Measurements from ENCODE around the gene RNF214. TPM values are rescaled to one million over a fixed set of nuclear protein-coding genes. Genes with fewer than 3 reads are reported as not detected.
A peak's percentile ranks its signal among the peaks of the same experiment; 100 is the strongest.
"Not testable (repeated sequence)": the region's sequence is repeated elsewhere in the genome, so short reads cannot be mapped to it uniquely, and the experiment has no call there.

RNF214 gene
- total RNA-seq, 1 donor from 2014 or later, result 25.2 TPM

DNA sequence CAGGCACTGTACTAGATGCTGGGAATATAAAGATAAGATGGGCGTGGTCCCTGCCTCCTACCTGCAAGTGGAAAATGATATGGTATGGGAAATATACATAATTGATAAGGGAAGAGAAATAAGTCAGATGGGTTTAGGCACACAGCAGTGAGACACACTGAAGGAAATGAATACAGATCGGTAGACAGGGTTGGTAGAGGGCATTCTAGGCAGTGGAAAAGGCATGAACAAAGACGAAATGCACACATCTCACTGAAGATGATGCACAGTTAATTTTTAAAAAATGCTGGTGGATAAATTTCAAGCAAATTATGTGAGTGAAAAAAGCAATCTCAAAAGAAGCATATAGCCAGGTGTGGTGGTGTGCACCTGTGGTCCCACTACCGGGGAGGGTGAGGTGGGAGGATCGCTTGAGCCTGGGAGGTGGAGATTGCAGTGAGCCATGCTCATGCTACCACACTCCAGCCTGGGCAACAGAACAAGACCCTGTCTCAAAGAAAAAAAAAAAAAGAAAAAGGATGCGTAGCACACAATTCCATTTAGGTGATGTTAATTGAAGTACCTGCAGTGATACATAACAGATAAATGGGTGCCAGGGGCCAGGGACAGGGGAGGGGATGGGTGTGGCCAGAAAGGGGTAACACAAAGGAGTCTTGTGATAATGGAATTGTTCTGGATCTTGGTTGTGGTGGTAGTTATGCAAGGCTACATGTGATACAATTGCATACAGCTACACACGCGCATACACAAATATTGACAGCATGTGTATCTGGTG, 22.9 kb upstream of the RNF214 start:
- intact Hi-C loops (cut with micrococcal nuclease); ATAC-seq: not testable (repeated sequence)
- DNase-seq, result peak; percentile 11

DNA sequence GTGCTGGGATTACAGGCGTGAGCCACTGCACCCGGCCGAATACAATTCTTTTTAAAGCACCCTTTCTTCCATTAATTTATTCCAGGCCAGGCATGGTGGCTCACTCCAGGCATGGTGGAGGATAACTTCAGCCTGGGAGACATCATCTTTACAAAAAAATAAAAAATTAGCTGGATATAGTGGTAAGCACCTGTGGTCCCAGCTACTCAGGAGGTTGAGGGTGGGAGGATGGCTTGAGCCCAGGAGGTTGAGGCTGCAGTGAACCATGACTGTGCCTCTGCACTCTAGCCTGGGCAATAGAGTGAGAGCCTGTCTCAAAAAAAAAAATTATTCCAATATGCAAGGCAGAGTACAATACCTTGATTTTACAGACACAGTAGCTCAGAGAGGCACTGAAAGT, 21.9 kb upstream of the RNF214 start:
- peak; percentile 5 for DNase-seq
- intact Hi-C loops (cut with micrococcal nuclease), result no loop called here

DNA sequence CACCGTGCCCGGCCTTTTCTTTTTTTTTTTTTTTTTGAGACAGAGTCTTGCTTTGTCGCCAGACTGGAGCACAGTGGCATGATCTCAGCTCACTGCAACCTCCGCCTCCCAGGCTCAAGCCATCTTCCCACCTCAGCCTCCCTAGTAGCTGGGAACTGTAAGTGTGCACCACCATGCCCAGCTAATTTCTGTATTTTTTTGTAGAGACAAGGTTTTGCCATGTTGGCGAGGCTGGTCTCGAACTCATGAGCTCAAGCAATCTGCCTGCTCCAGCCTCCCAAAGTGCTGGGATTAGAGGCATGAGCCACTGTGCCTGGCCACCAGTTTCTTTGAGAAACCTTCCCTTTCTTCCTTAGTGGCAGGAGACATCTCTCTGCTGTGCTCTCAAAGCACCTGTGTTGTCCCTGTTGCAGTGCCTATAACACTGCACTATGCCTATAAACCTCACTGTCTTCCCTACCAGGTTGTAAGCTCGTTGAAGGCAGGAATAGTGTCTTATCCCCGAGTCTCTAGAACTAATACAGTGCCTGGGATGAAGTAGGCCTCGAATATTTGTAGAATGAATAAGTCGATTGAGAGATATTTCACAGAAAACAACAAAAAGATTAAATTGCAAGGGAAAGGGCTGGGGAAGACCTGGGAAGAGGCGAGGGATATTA, 19.6 kb upstream of the RNF214 start:
- DNase-seq (no peak), ATAC-seq (no peak)
- intact Hi-C loops (cut with micrococcal nuclease), result no loop called here

More for the DNA sequence above, 21.9 kb upstream of the RNF214 start:
- ATAC-seq, result no peak

DNA sequence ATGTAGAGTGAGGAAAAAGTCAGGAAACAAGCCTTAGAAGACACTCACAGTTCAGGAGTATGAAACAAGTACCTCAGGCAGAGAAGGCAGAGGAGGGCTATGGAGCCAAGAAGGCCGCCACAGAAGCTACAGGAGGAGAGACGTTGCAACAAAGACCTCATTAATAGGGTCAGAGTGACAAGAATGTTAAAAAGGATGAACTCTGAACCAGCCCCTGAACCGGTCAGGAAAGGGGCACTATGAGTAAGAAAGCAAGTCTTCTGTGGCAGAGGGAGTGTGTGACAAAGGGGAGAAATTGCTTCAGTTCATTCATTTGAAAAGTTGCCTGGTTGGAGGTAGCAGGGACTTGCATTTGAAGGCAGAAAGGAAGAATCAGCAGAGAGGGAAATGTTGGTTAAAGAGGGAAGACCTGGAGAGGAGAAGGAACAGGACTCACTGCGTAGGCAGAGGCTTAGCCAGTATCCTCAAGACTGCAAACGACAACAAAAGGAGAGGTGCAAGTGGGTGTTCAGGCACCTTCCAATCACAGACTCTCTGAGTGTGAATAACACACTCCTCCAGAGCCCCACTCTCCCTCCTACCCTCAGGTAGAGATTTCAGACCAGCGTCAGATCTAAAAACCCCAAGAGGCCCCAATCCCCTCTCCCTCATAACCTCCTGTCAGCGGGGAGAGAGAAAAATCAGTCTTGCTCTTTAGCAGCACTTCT, 17.9 kb upstream of the RNF214 start:
- no peak for DNase-seq

DNA sequence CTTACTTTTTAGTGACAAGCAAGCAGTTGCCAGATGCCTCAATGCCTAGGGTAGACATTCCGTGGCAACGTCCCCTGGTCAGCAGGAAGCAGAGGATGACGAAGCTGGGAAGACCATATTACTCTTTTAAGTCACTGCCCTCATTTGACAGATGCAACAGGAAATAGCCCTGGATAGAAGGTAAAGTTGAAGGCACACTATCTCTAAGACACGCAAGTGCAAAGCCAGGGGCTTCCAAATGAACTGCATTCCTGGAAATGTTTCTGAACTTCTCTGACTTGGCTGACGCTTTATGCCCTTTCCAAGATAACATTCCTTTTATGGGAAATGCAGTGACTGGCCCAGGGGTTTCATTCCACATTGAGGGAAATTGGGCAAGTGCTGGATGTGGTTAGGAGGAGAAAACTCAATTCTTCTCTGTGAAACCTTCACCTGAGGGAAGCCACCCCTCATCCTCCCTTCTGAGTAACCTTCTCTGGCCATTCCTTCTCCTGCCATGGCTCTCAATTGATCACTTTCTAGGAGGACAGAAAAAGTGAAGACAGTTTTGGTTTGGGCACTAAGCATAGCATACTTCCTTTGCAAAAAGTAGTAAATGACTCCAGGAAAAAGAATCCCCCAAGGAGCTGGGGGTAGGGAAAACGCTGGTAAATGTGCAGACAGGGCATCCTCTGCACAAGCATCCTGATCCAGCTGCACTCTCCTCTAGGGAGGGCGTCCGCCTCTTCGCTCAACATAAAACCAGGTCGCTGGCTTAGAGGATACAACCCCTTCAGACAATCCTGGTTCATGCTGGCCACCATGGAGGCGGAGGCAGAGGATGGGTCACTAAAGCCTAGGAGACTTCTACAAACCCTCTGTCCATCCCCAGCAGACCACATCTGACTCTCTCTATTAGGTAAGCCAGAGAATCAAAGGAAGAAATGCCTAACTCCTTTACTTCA, 15.1 kb upstream of the RNF214 start:
- ATAC-seq (no peak), DNase-seq (no peak)
- intact Hi-C loops (cut with micrococcal nuclease), result no loop called here

More for the DNA sequence above, 17.9 kb upstream of the RNF214 start:
- no peak for ATAC-seq
- intact Hi-C loops (cut with micrococcal nuclease), result no loop called here

DNA sequence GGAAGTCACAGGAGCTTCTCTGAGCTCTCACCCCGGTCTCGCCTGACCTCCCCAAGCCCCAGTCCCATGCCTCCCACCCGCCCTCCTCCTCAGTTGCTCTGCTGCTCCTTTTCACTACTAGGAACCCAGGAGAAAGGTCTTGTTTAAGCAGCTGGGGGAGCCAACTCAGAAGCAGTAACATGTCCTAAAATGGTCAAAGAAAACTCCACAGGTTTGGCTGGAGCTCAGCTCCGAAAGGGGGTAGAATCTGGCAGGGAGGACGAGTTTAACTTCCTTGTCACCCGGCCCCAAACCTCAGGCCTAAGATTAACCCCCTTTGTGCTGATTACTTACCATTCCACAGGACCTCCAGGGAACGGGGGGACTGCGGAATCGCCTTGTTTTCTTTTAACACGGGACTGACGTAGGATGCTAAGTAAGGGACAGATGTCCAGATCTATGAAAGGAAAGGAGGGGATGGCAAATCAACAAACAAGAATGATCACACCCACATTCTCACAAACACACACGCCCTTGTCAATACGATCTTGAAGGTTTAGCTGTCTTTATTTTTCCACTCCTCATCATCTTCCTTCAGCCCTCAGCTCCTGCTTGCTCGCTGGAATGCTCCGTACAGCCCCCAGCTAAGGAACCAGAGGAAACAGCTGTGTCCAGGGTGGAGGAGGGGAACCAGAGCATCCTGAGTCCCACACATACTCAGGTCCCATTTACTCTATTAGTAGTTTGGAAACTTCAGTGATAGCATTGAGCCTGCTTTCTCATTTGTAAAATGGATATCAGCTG, 14.1 kb upstream of the RNF214 start:
- DNase-seq, result no peak
- intact Hi-C loops (cut with micrococcal nuclease), result no loop called here

DNA sequence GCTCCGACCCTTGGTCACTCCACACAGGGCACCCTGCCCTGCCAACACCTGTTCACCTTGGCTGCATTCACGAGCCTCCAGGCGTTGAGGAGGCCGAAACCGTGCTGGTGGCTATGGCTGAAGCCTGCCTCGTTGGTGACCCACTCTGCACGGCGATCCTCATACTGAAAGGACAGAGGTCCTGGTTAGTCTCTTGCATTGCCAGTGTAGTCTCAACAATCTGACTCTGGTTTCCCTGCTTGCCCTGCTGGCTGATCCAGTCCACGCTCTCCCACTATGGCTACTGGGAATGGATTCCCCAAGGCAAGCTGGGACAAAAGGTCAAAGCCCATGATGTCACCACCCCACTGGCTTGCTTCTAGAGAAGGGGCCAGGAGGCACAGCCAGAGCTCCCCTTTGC, 13.5 kb upstream of the RNF214 start:
- no peak for DNase-seq
- ATAC-seq, result no peak
- intact Hi-C loops (cut with micrococcal nuclease), result no loop called here

More for the DNA sequence above, 14.1 kb upstream of the RNF214 start:
- ATAC-seq, result peak; percentile 8

DNA sequence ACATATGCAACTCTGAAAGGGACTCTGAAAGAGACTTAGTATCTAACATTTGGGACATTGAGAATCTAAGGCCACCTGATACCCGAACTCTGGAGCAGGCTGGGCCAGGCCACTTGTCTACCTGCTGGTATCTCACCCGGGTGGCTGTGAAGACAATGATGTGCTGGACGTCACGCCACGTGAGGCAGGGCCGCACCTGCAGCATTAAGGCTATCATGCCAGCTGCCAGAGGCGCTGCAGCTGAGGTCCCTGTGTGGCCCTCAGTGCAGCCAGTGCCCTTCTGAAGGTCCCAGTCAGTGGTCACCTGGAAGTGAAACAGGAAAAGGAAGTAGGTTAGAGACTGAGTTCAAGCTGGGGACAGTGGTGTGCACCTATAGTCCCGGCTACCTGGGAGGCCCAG, 13.0 kb upstream of the RNF214 start:
- intact Hi-C loops (cut with micrococcal nuclease), result no loop called here
- ATAC-seq (no peak), DNase-seq (no peak)

DNA sequence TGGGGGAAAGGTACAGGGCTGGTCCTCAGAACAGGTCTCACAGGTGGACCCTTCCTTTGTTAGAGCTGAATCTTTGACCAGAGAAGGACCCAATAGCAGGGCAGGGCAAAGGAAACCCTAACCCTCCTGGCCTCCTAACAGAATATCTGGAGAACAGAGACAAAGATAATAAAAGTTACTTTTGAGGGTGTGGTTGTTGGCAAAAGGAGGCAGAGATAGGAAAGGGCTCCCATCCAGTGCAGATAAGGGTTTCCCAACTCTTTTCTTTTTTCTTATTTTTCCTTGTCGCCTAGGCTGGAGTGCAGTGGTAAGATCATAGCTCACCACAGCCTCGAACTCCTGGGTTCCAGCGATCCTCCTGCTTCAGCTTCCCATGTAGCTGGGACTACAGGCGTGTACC, 12.5 kb upstream of the RNF214 start:
- no peak for DNase-seq
- intact Hi-C loops (cut with micrococcal nuclease), result no loop called here
- ATAC-seq, result no peak

DNA sequence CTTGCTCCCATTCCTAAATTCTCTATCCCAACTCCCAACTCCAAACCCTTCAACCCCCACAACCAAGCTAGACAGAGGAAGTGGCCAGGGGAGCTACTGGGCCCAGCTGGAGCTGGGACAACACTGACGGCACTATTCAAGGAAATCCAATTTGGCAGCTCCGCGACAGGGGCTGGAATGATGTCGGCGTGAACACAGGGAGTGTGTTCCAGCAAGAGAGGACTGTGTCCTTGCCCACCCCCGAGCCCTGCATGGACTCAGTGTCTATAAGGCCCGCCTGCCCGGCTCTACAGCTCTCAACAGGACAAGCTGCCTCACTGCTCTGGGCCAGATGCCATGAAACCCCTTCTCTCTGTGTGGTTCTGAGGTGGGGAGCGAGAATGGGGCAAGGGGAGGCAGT, 11.9 kb upstream of the RNF214 start:
- intact Hi-C loops (cut with micrococcal nuclease), result no loop called here
- ATAC-seq, result peak; percentile 79

DNA sequence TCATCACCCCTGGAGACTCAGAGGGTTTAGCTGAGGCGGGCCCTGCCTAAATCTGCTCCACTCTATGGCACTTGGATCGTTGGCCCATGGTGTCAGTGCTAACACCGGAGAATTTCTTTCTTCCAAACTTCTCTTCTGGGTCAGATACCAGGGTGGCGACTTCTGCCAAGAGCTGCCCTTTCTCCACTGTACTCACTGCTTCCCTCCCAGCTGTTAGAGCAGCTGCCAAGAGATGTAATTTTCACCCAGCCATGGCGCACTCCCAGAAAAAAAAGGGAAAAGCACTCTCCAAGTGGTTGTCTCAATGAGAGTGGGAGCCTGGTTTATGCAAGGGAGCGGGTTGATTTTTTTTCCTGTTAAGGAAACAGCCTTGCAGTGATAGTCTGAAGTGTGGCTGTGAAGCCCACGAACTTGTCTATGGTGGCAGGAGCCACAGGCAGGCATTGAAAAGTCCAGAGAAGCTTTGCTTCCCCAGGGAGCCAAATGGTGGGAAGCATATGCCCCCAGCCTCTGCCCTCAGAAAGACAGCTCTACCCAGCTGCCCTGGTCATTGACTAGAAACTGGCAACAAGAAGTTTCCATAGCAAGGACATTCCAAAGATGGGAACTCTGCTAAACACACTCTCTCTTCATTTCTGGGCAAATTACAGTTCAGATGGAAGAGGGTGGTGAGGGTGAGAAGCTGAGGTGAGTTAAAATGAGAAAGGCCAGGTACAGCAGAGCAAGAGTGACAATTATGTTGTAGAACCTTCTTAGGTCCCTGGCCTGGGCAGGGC, 11.3 kb upstream of the RNF214 start:
- ATAC-seq, result peak; percentile 64
- intact Hi-C loops (cut with micrococcal nuclease), result no loop called here
- DNase-seq, result peak; percentile 67

More for the DNA sequence above, 11.9 kb upstream of the RNF214 start:
- DNase-seq, result peak; percentile 89

DNA sequence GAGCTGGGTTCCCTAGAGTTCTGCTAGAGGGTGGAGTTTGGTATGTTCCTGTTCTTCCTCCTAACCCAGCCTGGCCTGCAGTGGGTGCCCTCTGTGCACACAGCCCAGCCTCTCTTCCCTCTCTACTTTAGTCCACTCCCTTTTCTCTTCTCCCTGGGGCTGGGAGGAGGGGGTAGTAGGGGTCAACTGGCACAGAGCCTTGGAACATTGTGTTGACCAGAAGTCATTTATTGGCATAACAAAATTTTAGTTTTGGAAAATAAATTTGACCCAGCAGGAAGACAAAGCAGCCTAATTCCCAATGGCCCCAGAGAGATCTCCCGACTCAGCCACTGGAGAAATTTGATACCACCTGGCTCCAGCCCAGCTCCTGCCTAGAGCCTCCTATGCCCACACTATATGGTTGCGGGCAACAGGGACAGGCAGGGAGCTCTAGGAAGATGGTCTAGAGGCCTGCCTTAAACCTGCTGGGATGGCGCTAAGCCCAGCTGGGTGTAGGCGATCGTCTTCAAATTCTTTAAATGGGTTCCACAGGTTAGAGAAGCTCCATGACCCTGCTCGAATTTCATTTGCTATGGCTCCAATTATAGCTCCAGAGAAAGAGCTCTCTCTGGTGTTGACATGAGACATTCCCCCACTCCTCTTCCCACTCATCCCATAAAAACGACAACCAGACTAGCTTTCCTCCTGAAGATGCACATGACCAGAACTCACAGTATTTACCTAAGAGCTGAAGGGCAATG, 10.5 kb upstream of the RNF214 start:
- DNase-seq (peak; percentile 76), ATAC-seq (peak; percentile 66)
- intact Hi-C loops (cut with micrococcal nuclease), result no loop called here

DNA sequence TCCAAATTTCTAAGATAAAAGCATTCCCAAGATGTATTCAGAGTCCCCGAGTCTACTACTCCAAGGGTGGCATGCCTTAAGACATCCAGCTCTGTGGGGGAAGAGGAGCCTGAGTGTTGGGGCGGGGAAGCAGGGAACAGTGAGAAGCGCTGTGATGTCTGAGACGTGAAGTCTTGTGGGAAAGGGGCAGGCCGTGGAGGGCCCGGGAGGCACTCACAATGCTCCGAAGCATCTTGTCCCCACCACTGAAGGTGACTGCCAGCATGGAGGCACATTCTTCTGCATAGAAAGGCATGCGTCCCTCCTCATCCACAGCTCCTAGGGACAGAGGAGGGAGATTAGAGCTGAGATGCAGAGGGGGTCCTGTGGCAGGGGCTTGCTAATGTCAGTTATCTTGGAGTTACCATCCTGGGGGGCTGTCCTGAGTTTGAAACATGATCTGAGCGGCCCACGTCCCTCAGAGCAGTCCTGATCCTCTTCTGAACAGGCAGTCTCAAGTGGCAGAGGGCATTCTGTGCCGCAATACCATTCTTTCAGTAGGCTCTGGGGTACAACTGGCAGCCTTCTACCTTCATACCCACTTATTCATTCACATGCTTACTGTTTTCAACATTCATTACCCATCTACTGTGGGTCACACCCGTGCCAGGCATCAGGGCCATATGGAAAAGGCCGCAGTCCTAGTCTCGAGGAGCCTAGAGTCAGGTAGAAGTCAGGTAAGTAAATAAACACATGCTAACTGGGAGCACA, 9.3 kb upstream of the RNF214 start:
- intact Hi-C loops (cut with micrococcal nuclease), result no loop called here
- DNase-seq (no peak), ATAC-seq (no peak)

DNA sequence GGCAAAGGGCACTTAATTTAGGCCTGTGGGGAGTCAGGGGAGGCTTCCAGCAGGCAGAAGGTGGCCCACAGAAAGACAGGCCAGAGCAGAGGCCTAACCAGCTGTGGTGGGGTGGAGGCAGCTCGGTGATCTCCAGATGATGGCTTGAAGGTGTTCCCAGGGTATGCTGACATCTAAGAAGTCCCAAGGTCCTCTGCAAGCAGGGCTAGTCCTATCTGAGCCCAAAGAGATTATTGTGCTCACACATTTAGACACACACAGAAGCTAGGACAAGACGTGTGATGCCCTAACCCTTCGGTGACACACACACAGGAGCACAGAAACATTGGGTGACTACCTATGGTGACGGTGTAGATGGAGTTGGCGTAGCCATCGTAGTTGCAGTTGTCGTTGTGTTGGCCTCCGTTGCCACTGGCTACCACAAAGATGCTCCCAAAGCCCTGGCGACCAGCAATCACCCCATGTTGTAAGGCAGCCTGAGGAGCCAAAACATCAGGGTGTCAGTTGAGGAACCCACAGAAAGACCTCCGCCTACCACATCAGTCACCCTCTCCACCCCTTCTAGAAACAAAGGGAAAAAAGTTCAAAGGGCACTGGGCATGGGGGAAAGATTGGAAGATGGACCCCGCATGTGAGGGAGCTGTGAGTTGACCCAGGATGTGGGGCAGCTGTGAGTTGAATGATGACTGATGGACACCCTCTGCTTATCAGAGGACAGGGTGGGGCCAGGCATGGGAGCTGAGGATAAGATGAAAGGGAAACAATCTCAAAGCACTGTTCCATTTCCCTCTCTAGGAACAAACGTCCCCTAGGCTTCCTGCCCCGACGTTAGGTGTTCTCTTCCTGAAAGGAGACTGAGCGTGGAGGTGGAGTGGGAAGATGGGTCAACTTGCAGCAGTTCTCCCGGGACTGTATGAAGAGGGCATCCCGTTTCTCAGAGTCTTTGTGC, 8.5 kb upstream of the RNF214 start:
- intact Hi-C loops (cut with micrococcal nuclease), result no loop called here
- no peak for DNase-seq
- ATAC-seq, result no peak

DNA sequence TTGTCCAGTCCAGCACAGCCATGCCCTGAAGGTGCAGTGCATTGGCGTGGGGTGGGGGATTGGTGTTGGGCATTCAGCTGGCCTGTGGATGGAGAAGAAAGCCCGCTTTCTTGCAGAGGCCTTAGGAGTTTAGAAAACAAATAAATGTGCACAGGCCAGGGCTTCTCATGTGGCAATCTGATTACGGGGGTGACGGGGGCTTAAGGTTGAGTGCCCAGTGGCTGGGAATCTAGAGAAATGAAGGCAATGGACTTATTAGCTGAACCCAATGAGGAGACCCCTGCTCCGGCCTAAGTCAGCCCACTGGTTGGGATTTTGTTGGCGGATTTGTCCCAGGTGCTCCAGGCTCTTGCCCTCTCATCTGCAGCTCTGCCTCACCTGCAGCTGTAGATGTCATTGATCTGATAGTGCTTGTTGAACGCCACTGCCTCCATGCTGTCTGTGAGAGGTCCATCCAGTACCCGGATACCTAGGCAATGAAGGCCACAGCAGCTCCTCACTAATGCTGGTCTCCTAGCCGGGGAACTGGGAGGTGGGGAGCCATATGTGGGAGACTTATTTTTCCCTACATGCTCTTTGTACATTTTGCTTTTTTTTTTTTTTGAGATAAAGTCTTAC, 6.8 kb upstream of the RNF214 start:
- intact Hi-C loops (cut with micrococcal nuclease), result loop anchor here (5.0 kb wide), 1 partner anchor 43 kb away; no protein-coding TSS in a partner anchor
- DNase-seq (no peak), ATAC-seq (no peak)

Data from left ventricle myocardium superior (tissue), 1 donor.